Kidney epithelial cell (primary cell): ENCODE data around the gene RAD51D. TPM values are rescaled to one million over a fixed set of nuclear protein-coding genes. Genes with fewer than 3 reads are reported as not detected.
"Not testable (repeated sequence)": the region's sequence is repeated elsewhere in the genome, so short reads cannot be mapped to it uniquely, and the experiment has no call there.

Experiments used
- DNase-seq: peaks from one replicate; pipeline ENCODE4 v3.0.0-alpha.2; 2010; ENCODE audit warnings: low read depth
- H3K27me3 ChIP-seq: 2 replicates; pipeline ENCODE4 v1.6.0; 2011; ENCODE audit warnings: low read length; ENCODE audit not compliant: control insufficient read depth, insufficient read depth
- H3K36me3 ChIP-seq: 2 replicates; pipeline ENCODE4 v1.5.1; 2011; ENCODE audit warnings: low read length; ENCODE audit not compliant: control insufficient read depth, insufficient read depth
- H3K4me3 ChIP-seq: 2 replicates; pipeline ENCODE4 v1.5.1; 2011; ENCODE audit warnings: low read depth, mild to moderate bottlenecking, control low read depth, low read length
- CTCF ChIP-seq: IDR thresholded peaks from 2 replicates; pipeline ENCODE4 v1.5.1; 2011; ENCODE audit warnings: mild to moderate bottlenecking, moderate library complexity, low read length, control low read depth, inconsistent platforms; ENCODE audit not compliant: insufficient read depth, poor library complexity, severe bottlenecking
- total RNA-seq: library from RNA; depleted of rRNA; stranded (reverse); fragments of >200 nt; gene quantifications from 2 replicates; pipeline ENCODE4 v1.2.3, GENCODE V29; 2015

Gene RAD51D
- total RNA-seq, 1 donor from 2014 or later, result 18.4 TPM

- no peak for TF ChIP-seq CTCF
- Histone ChIP-seq H3K36me3 (no peaks in the 10 kb centered on the region), H3K4me3 (no peak overlapping the region), H3K27me3 (no peaks in the 10 kb centered on the region)
- no peak for DNase-seq
Observed at GRCh38 chr17:35095741-35096140, 23.9 kb downstream of the RAD51D start.

- no peak for DNase-seq
- no peaks in the 10 kb centered on the region for H3K36me3 ChIP-seq
- H3K27me3 ChIP-seq, result no peaks in the 10 kb centered on the region
- H3K4me3 ChIP-seq, result no peak overlapping the region
- no peak for TF ChIP-seq CTCF
Observed at GRCh38 chr17:35094902-35095301, 24.8 kb downstream of the RAD51D start.

- not testable (repeated sequence) for H3K4me3 ChIP-seq, H3K27me3 ChIP-seq, DNase-seq, H3K36me3 ChIP-seq
Observed at GRCh38 chr17:35090707-35091106, 29.0 kb downstream of the RAD51D start.

GRCh38 chr17:35089586-35090296 lies 29.9 kb downstream of the RAD51D start:
- Histone ChIP-seq H3K36me3 (no peaks in the 10 kb centered on the region), H3K4me3 (peak overlapping the region; percentile 38), H3K27me3 (no peaks in the 10 kb centered on the region)
- no peak for DNase-seq
- TF ChIP-seq CTCF, result peak; percentile 12

DNA sequence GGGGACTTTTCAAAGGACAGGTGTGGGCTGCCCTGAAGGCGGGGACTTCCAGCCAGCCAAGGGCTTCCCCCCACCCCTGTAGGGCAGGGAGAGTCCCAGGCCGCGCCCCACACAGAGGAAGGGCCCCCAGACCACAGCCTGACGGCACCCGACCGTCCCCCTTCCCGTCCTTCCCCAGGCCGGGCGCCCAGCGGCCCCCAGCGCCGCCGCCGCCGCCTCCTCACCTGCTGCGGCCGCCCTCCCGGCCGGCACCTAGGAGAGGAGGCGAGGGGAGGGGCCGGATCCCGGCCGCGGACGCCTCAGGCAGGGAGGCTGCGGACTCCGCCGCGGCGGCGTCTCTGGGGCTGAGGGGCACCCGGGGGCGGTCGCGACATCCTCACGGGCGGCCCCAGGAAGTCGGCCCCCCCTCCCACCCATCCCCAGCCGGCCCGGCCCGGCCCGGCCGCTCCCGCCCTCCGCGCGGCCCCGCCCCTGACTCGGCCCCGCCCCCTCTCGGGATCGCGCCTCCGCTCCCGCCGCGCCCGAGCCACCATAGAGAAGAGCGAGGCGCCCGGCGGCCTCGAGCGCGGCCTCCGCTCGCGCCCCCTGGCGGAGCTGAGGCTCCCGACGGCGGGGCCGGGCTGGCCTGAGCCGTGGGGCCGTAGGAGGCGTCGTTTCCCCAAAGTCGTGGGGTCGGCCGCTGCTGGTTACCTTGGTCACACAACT lies 30.6 kb downstream of the RAD51D start:
- peak overlapping the region; percentile 71 for H3K4me3 ChIP-seq
- no peak for DNase-seq
- H3K36me3 ChIP-seq, result no peaks in the 10 kb centered on the region
- peak; percentile 46 for TF ChIP-seq CTCF
- no peaks in the 10 kb centered on the region for H3K27me3 ChIP-seq

GRCh38 chr17:35088356-35088880 lies 31.2 kb downstream of the RAD51D start:
- no peak for TF ChIP-seq CTCF
- Histone ChIP-seq H3K4me3 (peak overlapping the region; percentile 71), H3K36me3 (no peaks in the 10 kb centered on the region), H3K27me3 (no peaks in the 10 kb centered on the region)
- DNase-seq, result no peak
